Measurements from ENCODE around the gene TPPP.

The TPPP gene

GRCh38 chr5:675111-675870 lies 17.9 kb downstream of the TPPP start:
- no peaks in the 10 kb centered on the region for H3K9me3 ChIP-seq (ENCODE audit: control insufficient read depth, low read length)
- peaks cover 16% of the 10 kb centered on the region for H3K4me1 ChIP-seq (ENCODE audit: control insufficient read depth, insufficient read depth, low read length)
- peaks cover 44% of the 10 kb centered on the region for H3K27me3 ChIP-seq (replicated peaks; ENCODE audit: control insufficient read depth, insufficient read depth, low read length)
- no peak overlapping the region for H3K9ac ChIP-seq (ENCODE audit: low read length)
- no peak for DNase-seq (ENCODE audit: low read depth)
- H3K4me3 ChIP-seq (ENCODE audit: low read length) = no peak overlapping the region
- H3K36me3 ChIP-seq (ENCODE audit: control insufficient read depth, insufficient read depth, low read length, severe bottlenecking) = no peaks in the 10 kb centered on the region

- DNase-seq (ENCODE audit: low read depth) = no peak
- Histone ChIP-seq H3K9ac (ENCODE audit: low read length) (no peak overlapping the region), H3K4me1 (ENCODE audit: control insufficient read depth, insufficient read depth, low read length) (peaks cover 16% of the 10 kb centered on the region), H3K36me3 (ENCODE audit: control insufficient read depth, insufficient read depth, low read length, severe bottlenecking) (no peaks in the 10 kb centered on the region), H3K27me3 (replicated peaks; ENCODE audit: control insufficient read depth, insufficient read depth, low read length) (peaks cover 44% of the 10 kb centered on the region), H3K4me3 (ENCODE audit: low read length) (no peak overlapping the region), H3K9me3 (ENCODE audit: control insufficient read depth, low read length) (no peaks in the 10 kb centered on the region)
Observed at GRCh38 chr5:674630-675011, 18.5 kb downstream of the TPPP start.

GRCh38 chr5:673831-674629 lies 19.1 kb downstream of the TPPP start:
- H3K27me3 ChIP-seq (replicated peaks; ENCODE audit: control insufficient read depth, insufficient read depth, low read length) = peaks cover 44% of the 10 kb centered on the region
- no peaks in the 10 kb centered on the region for H3K9me3 ChIP-seq (ENCODE audit: control insufficient read depth, low read length)
- no peak overlapping the region for H3K9ac ChIP-seq (ENCODE audit: low read length)
- H3K4me3 ChIP-seq (ENCODE audit: low read length) = no peak overlapping the region
- no peak for DNase-seq (ENCODE audit: low read depth)
- H3K4me1 ChIP-seq (ENCODE audit: control insufficient read depth, insufficient read depth, low read length) = peaks cover 16% of the 10 kb centered on the region
- no peaks in the 10 kb centered on the region for H3K36me3 ChIP-seq (ENCODE audit: control insufficient read depth, insufficient read depth, low read length, severe bottlenecking)

- H3K9me3 ChIP-seq (ENCODE audit: control insufficient read depth, low read length) = no peaks in the 10 kb centered on the region
- no peak overlapping the region for H3K4me3 ChIP-seq (ENCODE audit: low read length)
- H3K4me1 ChIP-seq (ENCODE audit: control insufficient read depth, insufficient read depth, low read length) = peaks cover 16% of the 10 kb centered on the region
- no peaks in the 10 kb centered on the region for H3K36me3 ChIP-seq (ENCODE audit: control insufficient read depth, insufficient read depth, low read length, severe bottlenecking)
- no peak overlapping the region for H3K9ac ChIP-seq (ENCODE audit: low read length)
- DNase-seq (ENCODE audit: low read depth) = no peak
- peaks cover 44% of the 10 kb centered on the region for H3K27me3 ChIP-seq (replicated peaks; ENCODE audit: control insufficient read depth, insufficient read depth, low read length)
Observed at GRCh38 chr5:673161-673830, 19.9 kb downstream of the TPPP start.

- H3K9me3 ChIP-seq (ENCODE audit: control insufficient read depth, low read length) = no peaks in the 10 kb centered on the region
- H3K4me3 ChIP-seq (ENCODE audit: low read length) = no peak overlapping the region
Observed at GRCh38 chr5:672329-673160, 20.6 kb downstream of the TPPP start.

GRCh38 chr5:671459-672328 lies 21.5 kb downstream of the TPPP start:
- Histone ChIP-seq H3K4me3 (ENCODE audit: low read length) (peak overlapping the region; percentile 76), H3K36me3 (ENCODE audit: control insufficient read depth, insufficient read depth, low read length, severe bottlenecking) (no peaks in the 10 kb centered on the region), H3K27me3 (replicated peaks; ENCODE audit: control insufficient read depth, insufficient read depth, low read length) (peaks cover 37% of the 10 kb centered on the region), H3K9ac (ENCODE audit: low read length) (no peak overlapping the region), H3K4me1 (ENCODE audit: control insufficient read depth, insufficient read depth, low read length) (peaks cover 16% of the 10 kb centered on the region), H3K9me3 (ENCODE audit: control insufficient read depth, low read length) (no peaks in the 10 kb centered on the region)
- peak; percentile 77 for DNase-seq (ENCODE audit: low read depth)

More at GRCh38 chr5:672329-673160, 20.6 kb downstream of the TPPP start:
- peak; percentile 73 for DNase-seq (ENCODE audit: low read depth)
- peaks cover 16% of the 10 kb centered on the region for H3K4me1 ChIP-seq (ENCODE audit: control insufficient read depth, insufficient read depth, low read length)
- H3K9ac ChIP-seq (ENCODE audit: low read length) = no peak overlapping the region
- no peaks in the 10 kb centered on the region for H3K36me3 ChIP-seq (ENCODE audit: control insufficient read depth, insufficient read depth, low read length, severe bottlenecking)
- peaks cover 44% of the 10 kb centered on the region for H3K27me3 ChIP-seq (replicated peaks; ENCODE audit: control insufficient read depth, insufficient read depth, low read length)

- no peak for DNase-seq (ENCODE audit: low read depth)
- H3K4me3 ChIP-seq (ENCODE audit: low read length) = no peak overlapping the region
- H3K4me1 ChIP-seq (ENCODE audit: control insufficient read depth, insufficient read depth, low read length) = peaks cover 16% of the 10 kb centered on the region
- H3K36me3 ChIP-seq (ENCODE audit: control insufficient read depth, insufficient read depth, low read length, severe bottlenecking) = no peaks in the 10 kb centered on the region
- H3K27me3 ChIP-seq (replicated peaks; ENCODE audit: control insufficient read depth, insufficient read depth, low read length) = peaks cover 27% of the 10 kb centered on the region
- no peaks in the 10 kb centered on the region for H3K9me3 ChIP-seq (ENCODE audit: control insufficient read depth, low read length)
- H3K9ac ChIP-seq (ENCODE audit: low read length) = no peak overlapping the region
Observed at GRCh38 chr5:670396-671270, 22.5 kb downstream of the TPPP start.

GRCh38 chr5:669842-670395 lies 23.2 kb downstream of the TPPP start:
- no peak overlapping the region for H3K9ac ChIP-seq (ENCODE audit: low read length)
- H3K4me1 ChIP-seq (ENCODE audit: control insufficient read depth, insufficient read depth, low read length) = peaks cover 16% of the 10 kb centered on the region
- peaks cover 24% of the 10 kb centered on the region for H3K27me3 ChIP-seq (replicated peaks; ENCODE audit: control insufficient read depth, insufficient read depth, low read length)
- DNase-seq (ENCODE audit: low read depth) = no peak
- no peaks in the 10 kb centered on the region for H3K36me3 ChIP-seq (ENCODE audit: control insufficient read depth, insufficient read depth, low read length, severe bottlenecking)
- no peaks in the 10 kb centered on the region for H3K9me3 ChIP-seq (ENCODE audit: control insufficient read depth, low read length)
- H3K4me3 ChIP-seq (ENCODE audit: low read length) = no peak overlapping the region

- H3K36me3 ChIP-seq (ENCODE audit: control insufficient read depth, insufficient read depth, low read length, severe bottlenecking) = no peaks in the 10 kb centered on the region
- no peaks in the 10 kb centered on the region for H3K9me3 ChIP-seq (ENCODE audit: control insufficient read depth, low read length)
- no peak overlapping the region for H3K4me3 ChIP-seq (ENCODE audit: low read length)
- peak; percentile 25 for DNase-seq (ENCODE audit: low read depth)
- peaks cover 16% of the 10 kb centered on the region for H3K4me1 ChIP-seq (ENCODE audit: control insufficient read depth, insufficient read depth, low read length)
- no peak overlapping the region for H3K9ac ChIP-seq (ENCODE audit: low read length)
- peaks cover 21% of the 10 kb centered on the region for H3K27me3 ChIP-seq (replicated peaks; ENCODE audit: control insufficient read depth, insufficient read depth, low read length)
Observed at GRCh38 chr5:669111-669841, 23.9 kb downstream of the TPPP start.
